CD4-positive, alpha-beta T cell (primary cell): ENCODE measurements around the gene STARD8. TPM values are rescaled to one million over a fixed set of nuclear protein-coding genes. Genes with fewer than 3 reads are reported as not detected.

Experiments
- ATAC-seq: fragments of 200-7000 bp; cut with Tn5 transposase; one replicate; pipeline ENCODE4 v1.10.0; 2022; ENCODE audit warnings: mild to moderate bottlenecking; ENCODE audit not compliant: poor library complexity
- CTCF ChIA-PET: fragments of 350-600 bp; sonication (Branson Sonifier 250); formaldehyde crosslinking; loops from one replicate; lab custom pipeline; 2021; ENCODE audit warnings: antibody characterized with exemption, inconsistent platforms; lab: Charles Lee
- POLR2A ChIA-PET: fragments of 350-600 bp; sonication (Branson Sonifier 250); formaldehyde crosslinking; loops from one replicate; lab custom pipeline; 2021; ENCODE audit warnings: antibody characterized with exemption, inconsistent platforms; lab: Charles Lee
- DNase-seq, 14 experiments: peaks; one replicate each; pipeline ENCODE4 v3.0.0-alpha.2; 2013 to 2020; ENCODE audit warnings: mixed read lengths in 2 of 14
- H3K27ac ChIP-seq, 2 donors: one replicate each; pipeline versions ENCODE4 v1.5.1 to v1.7.0; 2013; ENCODE audit warnings: low read length in 2 of 2, low read depth in 1 of 2, mild to moderate bottlenecking in 1 of 2
- H3K27me3 ChIP-seq, 2 experiments: 1 replicate in 1 of 2; 2 replicates in 1 of 2; pipeline versions ENCODE4 v1.6.1 to v1.7.0; 2013; ENCODE audit warnings: low read length in 2 of 2, control low read depth in 1 of 2, mild to moderate bottlenecking in 1 of 2, moderate library complexity in 1 of 2; ENCODE audit not compliant: insufficient read depth in 2 of 2, control insufficient read depth in 1 of 2
- H3K36me3 ChIP-seq: one replicate; pipeline ENCODE4 v1.6.1; 2013; ENCODE audit warnings: low read length, control low read depth; ENCODE audit not compliant: insufficient read depth
- H3K4me1 ChIP-seq: one replicate; pipeline ENCODE4 v1.6.1; 2013; ENCODE audit warnings: low read length, control low read depth; ENCODE audit not compliant: insufficient read depth
- H3K4me3 ChIP-seq: one replicate; pipeline ENCODE4 v1.5.1; 2013; ENCODE audit warnings: mild to moderate bottlenecking, low read length, moderate library complexity
- H3K9me3 ChIP-seq, 2 experiments: 1 replicate in 1 of 2; 2 replicates in 1 of 2; pipeline versions ENCODE4 v1.6.1 to v1.7.0; 2013; ENCODE audit warnings: low read length in 2 of 2, mild to moderate bottlenecking in 2 of 2, control low read depth in 1 of 2, moderate library complexity in 1 of 2; ENCODE audit not compliant: control insufficient read depth in 1 of 2, insufficient read depth in 1 of 2
- H3K27ac Mint-ChIP-seq: one replicate; pipeline ENCODE4 v1.8.0; 2020; ENCODE audit warnings: mixed read lengths
- H3K27me3 Mint-ChIP-seq: one replicate; pipeline ENCODE4 v1.8.0; 2021; ENCODE audit warnings: mixed read lengths
- H3K36me3 Mint-ChIP-seq: one replicate; pipeline ENCODE4 v1.8.0; 2021; ENCODE audit warnings: low read depth, mixed read lengths
- H3K4me1 Mint-ChIP-seq: one replicate; pipeline ENCODE4 v1.8.0; 2021; ENCODE audit warnings: low read depth, mixed read lengths
- H3K4me3 Mint-ChIP-seq: one replicate; pipeline ENCODE4 v1.8.0; 2020; ENCODE audit warnings: mild to moderate bottlenecking, mixed read lengths
- H3K9me3 Mint-ChIP-seq: one replicate; pipeline ENCODE4 v1.8.0; 2020; ENCODE audit warnings: mixed read lengths
- CTCF ChIP-seq: fragments of 200-600 bp; IDR thresholded peaks from one replicate; pipeline ENCODE4 v1.8.0; 2022; ENCODE audit warnings: antibody characterized with exemption, mild to moderate bottlenecking
- intact Hi-C, 2 experiments: fragments of 100-400 bp; cut with DNase I in 1 of 2; cut with micrococcal nuclease in 1 of 2; formaldehyde crosslinking; loops; one replicate each; pipeline versions ENCODE4 v1.15.1 to v1.9.0; 2023 to 2025; cut with DNase I, micrococcal nuclease
- total RNA-seq, 174 experiments: library from RNA in 2 of 174; stranded (reverse) in 2 of 174; gene quantifications; one replicate each; pipeline ENCODE4 v1.2.3 and lab custom pipeline; 2021 to 2026

Gene STARD8
- total RNA-seq, 2 experiments from 2014 or later = 0.22 to 0.25 TPM

- no peak overlapping the region for H3K27ac Mint-ChIP-seq
- TF ChIP-seq CTCF = no peak
- H3K9me3 Mint-ChIP-seq = no peaks in the 10 kb centered on the region
- no peak overlapping the region for H3K4me3 Mint-ChIP-seq
- DNase-seq (no peak), ATAC-seq (no peak)
- intact Hi-C loops = no loop called here
- no peaks in the 10 kb centered on the region for H3K27me3 Mint-ChIP-seq
- ChIA-PET CTCF (no interaction called here), POLR2A (no interaction called here)
- H3K27me3 ChIP-seq = no peaks in the 10 kb centered on the region
- no peaks in the 10 kb centered on the region for H3K4me1 Mint-ChIP-seq
- no peaks in the 10 kb centered on the region for H3K4me1 ChIP-seq
- H3K27ac ChIP-seq = no peak overlapping the region
- H3K4me3 ChIP-seq = no peak overlapping the region
- no peaks in the 10 kb centered on the region for H3K36me3 Mint-ChIP-seq
- H3K9me3 ChIP-seq = no peaks in the 10 kb centered on the region
- no peaks in the 10 kb centered on the region for H3K36me3 ChIP-seq
These were observed 74.1 kb downstream of the STARD8 start for GRCh38 chrX:68721546-68721945.

- Histone ChIP-seq H3K4me3 (no peak overlapping the region), H3K4me1 (no peaks in the 10 kb centered on the region), H3K36me3 (no peaks in the 10 kb centered on the region), H3K27ac (no peak overlapping the region), H3K27me3 (peaks cover 0 to 5% of the 10 kb centered on the region in 2 experiments), H3K9me3 (no peaks in the 10 kb centered on the region)
- ATAC-seq = no peak
- no peak overlapping the region for H3K4me3 Mint-ChIP-seq
- H3K27me3 Mint-ChIP-seq = no peaks in the 10 kb centered on the region
- no peaks in the 10 kb centered on the region for H3K9me3 Mint-ChIP-seq
- TF ChIP-seq CTCF = no peak
- H3K4me1 Mint-ChIP-seq = no peaks in the 10 kb centered on the region
- no peak for DNase-seq
- POLR2A ChIA-PET = no interaction called here
- no peaks in the 10 kb centered on the region for H3K36me3 Mint-ChIP-seq
- no peak overlapping the region for H3K27ac Mint-ChIP-seq
- intact Hi-C loops = no loop called here
- CTCF ChIA-PET = no interaction called here
These were observed 74.8 kb downstream of the STARD8 start for GRCh38 chrX:68721991-68722860.

GRCh38 chrX:68723491-68724155 is 76.2 kb downstream of the STARD8 start:
- Mint-ChIP-seq H3K36me3 (no peaks in the 10 kb centered on the region), H3K9me3 (no peaks in the 10 kb centered on the region), H3K4me3 (no peak overlapping the region), H3K4me1 (no peaks in the 10 kb centered on the region), H3K27ac (no peak overlapping the region), H3K27me3 (no peaks in the 10 kb centered on the region)
- Histone ChIP-seq H3K36me3 (no peaks in the 10 kb centered on the region), H3K4me1 (no peaks in the 10 kb centered on the region), H3K27ac (no peak overlapping the region), H3K4me3 (no peak overlapping the region), H3K9me3 (no peaks in the 10 kb centered on the region), H3K27me3 (peaks cover 0 to 5% of the 10 kb centered on the region in 2 experiments)
- intact Hi-C loops = no loop called here
- no peak for DNase-seq
- no peak for ATAC-seq
- POLR2A ChIA-PET = no interaction called here
- TF ChIP-seq CTCF = no peak
- CTCF ChIA-PET = no interaction called here
